GM12878 (cell line): ENCODE measurements around the gene PALD1. TPM values are rescaled to one million over a fixed set of nuclear protein-coding genes. Genes with fewer than 3 reads are reported as not detected.
A peak's percentile ranks its signal among the peaks of the same experiment; 100 is the strongest.

Source experiments
- ATAC-seq: fragments of 200-7000 bp; cut with Tn5 transposase; 3 replicates; pipeline ENCODE4 v1.9.1; 2020; ENCODE audit warnings: mild to moderate bottlenecking, moderate library complexity
- Bru-seq: library from RNA; stranded (reverse); fragments of 400-500 nt; gene quantifications from one replicate; lab custom pipeline; 2021; lab: Mats Ljungman, UMichigan
- BruChase-seq, 2 experiments: library from RNA; stranded (reverse); fragments of 400-500 nt; gene quantifications; one replicate each; lab custom pipeline; 2021; lab: Mats Ljungman, UMichigan
- BruUV-seq: library from RNA; stranded (reverse); fragments of 400-500 nt; replicated peaks from 2 replicates; lab custom pipeline; 2021; lab: Mats Ljungman, UMichigan
- CTCF ChIA-PET: fragments of 300-600 bp; sonication (Branson Sonifier 250); formaldehyde crosslinking; extraction: SDS; loops from one replicate; lab custom pipeline; 2021; ENCODE audit warnings: inconsistent platforms; lab: Yijun Ruan, JAX
- POLR2A ChIA-PET: fragments of 350-600 bp; formaldehyde crosslinking; extraction: SDS; loops from one replicate; lab custom pipeline; 2021; ENCODE audit warnings: inconsistent platforms; lab: Charles Lee
- RAD21 ChIA-PET: fragments of 300-600 bp; sonication (Branson Sonifier 250); formaldehyde crosslinking; loops from one replicate; lab custom pipeline; 2023; ENCODE audit warnings: antibody characterized with exemption; ENCODE audit not compliant: unreplicated experiment; lab: Charles Lee
- SMC1A ChIA-PET: fragments of 300-600 bp; sonication (Branson Sonifier 250); formaldehyde crosslinking; loops from one replicate; lab custom pipeline; 2023; ENCODE audit not compliant: unreplicated experiment, uncharacterized antibody; lab: Charles Lee
- DNase-seq: peaks from one replicate; pipeline ENCODE4 v3.0.0-alpha.2; 2011; ENCODE audit warnings: low read depth, low spot score
- FAIRE-seq: peaks from 3 replicates; lab custom pipeline; 2011; peaks lifted over from hg19 to GRCh38; lab: Jason Lieb, UNC
- H2AFZ ChIP-seq: 2 replicates; pipeline ENCODE4 v1.6.0; 2011; ENCODE audit warnings: low read depth, low read length, control low read depth; ENCODE audit not compliant: control insufficient read depth
- H3K27ac ChIP-seq: 2 replicates; pipeline ENCODE4 v1.5.1; 2011; ENCODE audit warnings: control low read depth; ENCODE audit not compliant: control insufficient read depth, insufficient read depth
- H3K27me3 ChIP-seq, 2 experiments: replicated peaks in 1 of 2; 2 replicates each; pipeline versions ENCODE4 v1.6.0 to v1.6.1; 2011; ENCODE audit warnings: low read length in 1 of 2; ENCODE audit not compliant: control insufficient read depth in 2 of 2, insufficient read depth in 2 of 2
- H3K36me3 ChIP-seq, 2 experiments: 2 replicates each; pipeline ENCODE4 v1.5.1; 2011; ENCODE audit warnings: low read length in 1 of 2; ENCODE audit not compliant: control insufficient read depth in 2 of 2, insufficient read depth in 2 of 2
- H3K4me1 ChIP-seq: 2 replicates; pipeline ENCODE4 v1.6.1; 2011; ENCODE audit warnings: mild to moderate bottlenecking, low read length, moderate library complexity, mixed read lengths; ENCODE audit not compliant: control insufficient read depth, insufficient read depth
- H3K4me2 ChIP-seq: 2 replicates; pipeline ENCODE4 v1.6.0; 2011; ENCODE audit warnings: control low read depth; ENCODE audit not compliant: control insufficient read depth, insufficient read depth
- H3K4me3 ChIP-seq: fragments of 200-600 bp; sonication (generic); 2 replicates; pipeline ENCODE4 v1.5.1; 2016
- H3K79me2 ChIP-seq: 2 replicates; pipeline ENCODE4 v1.6.0; 2011; ENCODE audit warnings: low read length; ENCODE audit not compliant: control insufficient read depth, insufficient read depth
- H3K9ac ChIP-seq: 2 replicates; pipeline ENCODE4 v1.8.0; 2011; ENCODE audit warnings: low read length, control low read depth, mixed read lengths; ENCODE audit not compliant: control insufficient read depth, insufficient read depth
- H3K9me3 ChIP-seq: replicated peaks from 3 replicates; pipeline ENCODE4 v1.5.1; 2011; ENCODE audit warnings: mild to moderate bottlenecking, low read length; ENCODE audit not compliant: control insufficient read depth, insufficient read depth
- H4K20me1 ChIP-seq: 2 replicates; pipeline ENCODE4 v1.6.0; 2011; ENCODE audit not compliant: control insufficient read depth, insufficient read depth
- ASH2L ChIP-seq: fragments of 300-600, 200-600 bp; sonication (generic); IDR thresholded peaks from 2 replicates; pipeline ENCODE4 v1.6.1; 2017; ENCODE audit warnings: low read depth, mild to moderate bottlenecking, borderline replicate concordance
- RCOR1 ChIP-seq: conservative IDR thresholded peaks from 2 replicates; pipeline ENCODE4 v1.6.1; 2012; ENCODE audit warnings: low read depth, low read length, improper control_type of control experiment
- SPI1 ChIP-seq: IDR thresholded peaks from 2 replicates; pipeline ENCODE4 v1.6.1; 2011; ENCODE audit warnings: low read depth, mild to moderate bottlenecking, low read length, moderate library complexity, borderline replicate concordance; ENCODE audit not compliant: insufficient read depth
- TCF3 ChIP-seq: IDR thresholded peaks from 2 replicates; pipeline ENCODE4 v1.6.1; 2012; ENCODE audit warnings: low read depth, mild to moderate bottlenecking, low read length, borderline replicate concordance; ENCODE audit not compliant: insufficient read depth
- ZBTB40 ChIP-seq: fragments of 450-650 bp; IDR thresholded peaks from 2 replicates; pipeline ENCODE4 v1.6.1; 2016; ENCODE audit warnings: mild to moderate bottlenecking, moderate library complexity, borderline replicate concordance
- WGBS: methylation state at CpG from one replicate; pipeline ENCODE4 v1.1.6; 2016; ENCODE audit warnings: low lambda C conversion rate; ENCODE audit not compliant: insufficient replicate concordance, insufficient coverage; ENCODE audit errors: missing lambda C conversion rate; 5-methylcytosine and 5-hydroxymethylcytosine counted together
- in situ Hi-C: fragments of 300-500 bp; cut with MboI; formaldehyde crosslinking; loops from 9 replicates; pipeline ENCODE4 v1.14.3; 2018; ENCODE audit warnings: mixed read lengths
- intact Hi-C: fragments of 100-400 bp; cut with micrococcal nuclease; formaldehyde crosslinking; loops from one replicate; pipeline ENCODE4 v1.14.2; 2022; ENCODE audit not compliant: unreplicated experiment
- long read RNA-seq, 2 experiments: library from polyadenylated mRNA; unstranded; transcript quantifications; one replicate each; pipeline ENCODE4 v2.0.0, GENCODE V29; 2019 to 2020
- polyA minus RNA-seq, 3 experiments: library from RNA; depleted of rRNA, polyadenylated mRNA; stranded (reverse); fragments of >200 nt; gene quantifications; 2 replicates each; pipeline ENCODE4 v1.2.3, GENCODE V29; 2011
- polyA plus RNA-seq, 11 experiments: library from polyadenylated mRNA; depleted of rRNA in 4 of 11; unstranded in 6 of 11; stranded (reverse) in 5 of 11; fragments of >200 nt; fragmentation: Nextera tagmentation in 4 of 11; fragmentation: Illumina TruSeq in 1 of 11; extraction: Ambion mirVana in 4 of 11; extraction: Trizol in 1 of 11; gene quantifications; 1 replicate in 1 of 11; 2 replicates in 10 of 11; pipeline versions ENCODE4 v1.2.1 to v1.2.3, GENCODE V29; 2011 to 2016; ENCODE audit warnings: inconsistent platforms in 2 of 11, missing spikeins in 2 of 11, low read depth in 1 of 11
- total RNA-seq, 4 experiments: library from RNA; depleted of rRNA in 3 of 4; stranded (reverse); fragments of >200 nt in 3 of 4; fragmentation: Illumina TruSeq in 1 of 4; extraction: Trizol in 1 of 4; gene quantifications; 2 replicates each; pipeline versions ENCODE4 v1.2.1 to v1.2.3, GENCODE V29; 2013 to 2021
- TF ChIP-seq, protein P1 (sequence below): IDR thresholded peaks from 2 replicates; pipeline ENCODE4 v1.6.1; 2012; ENCODE audit warnings: improper control_type of control experiment, low read depth, low read length; ENCODE audit not compliant: insufficient replicate concordance

Gene PALD1
- 15.5 and 17.8 TPM in 2 replicates for total RNA-seq (2013; cell fraction: nucleolus; rRNA removed)
- total RNA-seq (2014; rRNA removed) (19.0 and 20.4 TPM in 2 replicates), total RNA-seq (2014; rRNA removed; fragmentation: Illumina TruSeq; extraction: Trizol) (6.7 and 7.7 TPM in 2 replicates), total RNA-seq (2021) (20.7 and 20.9 TPM in 2 replicates), polyA plus RNA-seq (2011; rRNA removed) (5.4 and 7.7 TPM in 2 replicates), polyA plus RNA-seq (2014; fragmentation: Illumina TruSeq; extraction: Trizol) (4.0 and 7.2 TPM in 2 replicates), polyA plus RNA-seq (2014; fragmentation: Nextera tagmentation; extraction: Ambion mirVana) (1 to 10 TPM in 1 of 2 experiments, under 1 TPM in 1; 0.43 to 1.2 TPM), polyA plus RNA-seq (2014; rRNA removed) (14.8 and 15.4 TPM in 2 replicates), polyA plus RNA-seq (2016; fragmentation: Nextera tagmentation; extraction: Ambion mirVana) (10 to 100 TPM; 10.3 to 11.0 TPM), polyA minus RNA-seq (2011; rRNA and poly(A)+ RNA removed) (7.2 and 16.4 TPM in 2 replicates), Bru-seq, nascent RNA (percentile 58 among the genes with signal in this experiment), BruChase-seq, experiment 1, labeled RNA remaining after a 6-hour chase (percentile 57 among the genes with signal in this experiment), BruChase-seq, experiment 2, labeled RNA remaining after a 2-hour chase (percentile 54 among the genes with signal in this experiment)
- 1.9 TPM for polyA plus RNA-seq (2011; ENCODE audit: low read depth)
- polyA plus RNA-seq (2011; cell fraction: cytosol; rRNA removed), result 10.2 and 11.2 TPM in 2 replicates
- 31.5 and 33.4 TPM in 2 replicates for polyA plus RNA-seq (2011; cell fraction: nucleus; rRNA removed)
- polyA plus RNA-seq (2012), result 3.6 and 6.9 TPM in 2 replicates
- polyA minus RNA-seq (2011; cell fraction: cytosol; rRNA and poly(A)+ RNA removed), result 6.9 and 7.1 TPM in 2 replicates
- 8.1 and 12.5 TPM in 2 replicates for polyA minus RNA-seq (2011; cell fraction: nucleus; rRNA and poly(A)+ RNA removed)
- long read RNA-seq, experiment 1, full-length matches to known transcripts, result 1 of 5 reads
- long read RNA-seq, experiment 1, partial matches to known transcripts, result 0 of 5 reads
- long read RNA-seq, experiment 1, other reads (novel, unspliced or antisense), result 4 of 5 reads
- long read RNA-seq, experiment 2, partial matches to known transcripts, result 0 of 5 reads
- long read RNA-seq, experiment 2, other reads (novel, unspliced or antisense), result 5 of 5 reads

DNA sequence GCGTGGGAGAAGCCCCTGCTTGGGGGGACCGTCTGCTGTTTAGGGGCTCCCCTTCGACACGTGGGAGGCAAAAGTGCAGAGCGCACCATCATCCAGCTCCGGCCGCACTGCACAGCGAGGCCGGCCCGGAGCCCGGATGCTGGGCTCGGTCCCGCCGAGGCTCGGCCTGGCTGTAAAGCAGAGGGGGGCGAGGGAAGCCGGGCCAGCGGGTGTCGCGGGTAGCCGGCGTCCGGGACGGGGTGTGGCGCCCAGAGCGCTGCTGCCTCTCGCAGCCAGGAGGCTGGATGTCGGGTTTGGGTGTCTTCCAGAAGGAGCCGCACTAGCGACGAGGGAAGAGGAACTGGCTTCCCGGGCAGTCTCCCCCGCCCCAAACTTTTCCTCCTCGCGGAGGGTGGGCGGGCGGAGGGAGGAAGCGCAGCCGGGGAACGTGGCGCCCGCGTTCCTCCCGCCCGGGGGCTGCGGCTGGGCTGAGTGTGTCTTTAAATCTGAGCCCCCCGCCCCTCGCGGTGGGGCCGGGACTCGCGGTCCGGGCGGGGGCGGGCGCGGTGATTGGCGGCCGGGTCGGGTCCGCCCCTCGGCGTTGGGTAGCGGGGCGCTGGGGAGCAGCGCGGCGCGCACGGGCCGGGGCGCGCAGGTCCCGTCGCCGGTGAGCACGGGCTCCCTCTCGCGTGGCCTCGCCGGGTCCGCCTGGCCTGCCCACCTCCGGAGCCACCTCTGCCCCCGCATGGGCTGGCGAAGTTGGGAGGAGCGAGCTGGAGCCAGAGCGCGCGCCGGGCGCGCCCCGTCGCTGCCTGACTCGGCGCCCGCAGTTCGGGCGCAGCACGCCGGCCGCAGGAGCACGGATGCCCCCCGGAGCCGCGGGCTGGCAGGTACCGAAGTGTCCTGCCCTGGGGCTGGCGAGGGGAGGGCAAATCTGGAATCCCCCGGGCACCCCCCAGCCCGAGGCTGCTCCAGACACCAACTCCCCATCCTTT, at the start of gene PALD1:
Gene PALD1 (plus strand): TSS at position 577 of the 974 bp plus-strand sequence. CDS start 47,185 bp downstream, outside the sequence.
- ChIA-PET CTCF (interaction anchor here (0.9 to 3.2 kb wide), 9 partner anchors 10 to 114 kb away, joined by 3 to 25 read pairs (median 4); no protein-coding TSS in a partner anchor), RAD21 (interaction anchor here (1.0 to 2.8 kb wide), 7 partner anchors 12 to 257 kb away, joined by 3 to 27 read pairs (median 10); no protein-coding TSS in a partner anchor), POLR2A (interaction anchor here (0.6 to 7.7 kb wide), 2 partner anchors 16 to 21 kb away, joined by 5 to 38 read pairs; no protein-coding TSS in a partner anchor), SMC1A (interaction anchor here (1.4 to 2.9 kb wide), 5 partner anchors 12 to 104 kb away, joined by 3 to 16 read pairs (median 11); no protein-coding TSS in a partner anchor)
- H3K79me2 ChIP-seq, result peaks cover 25% of the 10 kb centered on the region
- no peaks in the 10 kb centered on the region for H3K27me3 ChIP-seq
- H3K4me3 ChIP-seq, result peak within 1 kb of the TSS; percentile 78
- no peak for DNase-seq
- peaks cover 50% of the 10 kb centered on the region for H3K4me1 ChIP-seq
- H3K27ac ChIP-seq, result peak within 1 kb of the TSS; percentile 64
- 3% methylated on average over 70 of the region's 110 CpGs for WGBS
- H3K9ac ChIP-seq, result peak within 1 kb of the TSS; percentile 81
- BruUV-seq, result no TSS peak
- in situ Hi-C loops, result no loop called here
- intact Hi-C loops, result loop anchor here (2.0 kb wide), 1 partner anchor 16 kb away; no protein-coding TSS in a partner anchor
- H2AFZ ChIP-seq, result peak within 1 kb of the TSS; percentile 71
- H3K4me2 ChIP-seq, result peak within 1 kb of the TSS; percentile 64
- H3K36me3 ChIP-seq, result no peaks in the 10 kb centered on the region; a peak in 2 of 4 replicates
- H4K20me1 ChIP-seq, result no peaks in the 10 kb centered on the region
- no peaks in the 10 kb centered on the region for H3K9me3 ChIP-seq
- no peak for FAIRE-seq
- peak; percentile 63 for ATAC-seq
- no peak for TF ChIP-seq TCF3
- TF ChIP-seq, protein P1, sequence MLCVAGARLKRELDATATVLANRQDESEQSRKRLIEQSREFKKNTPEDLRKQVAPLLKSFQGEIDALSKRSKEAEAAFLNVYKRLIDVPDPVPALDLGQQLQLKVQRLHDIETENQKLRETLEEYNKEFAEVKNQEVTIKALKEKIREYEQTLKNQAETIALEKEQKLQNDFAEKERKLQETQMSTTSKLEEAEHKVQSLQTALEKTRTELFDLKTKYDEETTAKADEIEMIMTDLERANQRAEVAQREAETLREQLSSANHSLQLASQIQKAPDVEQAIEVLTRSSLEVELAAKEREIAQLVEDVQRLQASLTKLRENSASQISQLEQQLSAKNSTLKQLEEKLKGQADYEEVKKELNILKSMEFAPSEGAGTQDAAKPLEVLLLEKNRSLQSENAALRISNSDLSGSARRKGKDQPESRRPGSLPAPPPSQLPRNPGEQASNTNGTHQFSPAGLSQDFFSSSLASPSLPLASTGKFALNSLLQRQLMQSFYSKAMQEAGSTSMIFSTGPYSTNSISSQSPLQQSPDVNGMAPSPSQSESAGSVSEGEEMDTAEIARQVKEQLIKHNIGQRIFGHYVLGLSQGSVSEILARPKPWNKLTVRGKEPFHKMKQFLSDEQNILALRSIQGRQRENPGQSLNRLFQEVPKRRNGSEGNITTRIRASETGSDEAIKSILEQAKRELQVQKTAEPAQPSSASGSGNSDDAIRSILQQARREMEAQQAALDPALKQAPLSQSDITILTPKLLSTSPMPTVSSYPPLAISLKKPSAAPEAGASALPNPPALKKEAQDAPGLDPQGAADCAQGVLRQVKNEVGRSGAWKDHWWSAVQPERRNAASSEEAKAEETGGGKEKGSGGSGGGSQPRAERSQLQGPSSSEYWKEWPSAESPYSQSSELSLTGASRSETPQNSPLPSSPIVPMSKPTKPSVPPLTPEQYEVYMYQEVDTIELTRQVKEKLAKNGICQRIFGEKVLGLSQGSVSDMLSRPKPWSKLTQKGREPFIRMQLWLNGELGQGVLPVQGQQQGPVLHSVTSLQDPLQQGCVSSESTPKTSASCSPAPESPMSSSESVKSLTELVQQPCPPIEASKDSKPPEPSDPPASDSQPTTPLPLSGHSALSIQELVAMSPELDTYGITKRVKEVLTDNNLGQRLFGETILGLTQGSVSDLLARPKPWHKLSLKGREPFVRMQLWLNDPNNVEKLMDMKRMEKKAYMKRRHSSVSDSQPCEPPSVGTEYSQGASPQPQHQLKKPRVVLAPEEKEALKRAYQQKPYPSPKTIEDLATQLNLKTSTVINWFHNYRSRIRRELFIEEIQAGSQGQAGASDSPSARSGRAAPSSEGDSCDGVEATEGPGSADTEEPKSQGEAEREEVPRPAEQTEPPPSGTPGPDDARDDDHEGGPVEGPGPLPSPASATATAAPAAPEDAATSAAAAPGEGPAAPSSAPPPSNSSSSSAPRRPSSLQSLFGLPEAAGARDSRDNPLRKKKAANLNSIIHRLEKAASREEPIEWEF, result no peak
- TF ChIP-seq ZBTB40, result no peak
- TF ChIP-seq ASH2L, result no peak
- TF ChIP-seq SPI1, result no peak
- TF ChIP-seq RCOR1, result no peak
